Measurements from ENCODE around the gene COL15A1.

COL15A1 gene

GRCh38 chr9:99118782-99119466 is 175.2 kb downstream of the COL15A1 start:
- DNase-seq, result peak in 1 of 2 donors; percentile 64

GRCh38 chr9:99119976-99120655 is 176.4 kb downstream of the COL15A1 start:
- DNase-seq, result no peak
